ENCODE measurements around the gene NPIPB8.
"Not testable (repeated sequence)": the region's sequence is repeated elsewhere in the genome, so short reads cannot be mapped to it uniquely, and the experiment has no call there.

DNA sequence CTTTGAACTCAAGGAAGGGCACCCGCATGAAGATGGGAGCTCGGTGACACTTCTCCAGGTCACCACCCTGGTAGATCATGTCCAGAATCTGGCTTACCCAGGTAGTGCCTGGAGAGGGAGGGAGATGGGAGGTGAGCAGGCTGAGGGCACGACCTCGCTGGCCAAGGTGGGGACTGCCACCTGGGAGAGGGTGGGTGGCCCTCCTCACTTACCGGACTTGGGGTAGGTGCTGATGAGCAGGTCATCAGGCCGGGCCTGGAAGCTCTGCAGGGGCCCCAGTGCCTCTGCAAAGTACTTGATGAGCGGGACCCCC is 29.4 kb upstream of the NPIPB8 start:
- TF ChIP-seq, protein P1, sequence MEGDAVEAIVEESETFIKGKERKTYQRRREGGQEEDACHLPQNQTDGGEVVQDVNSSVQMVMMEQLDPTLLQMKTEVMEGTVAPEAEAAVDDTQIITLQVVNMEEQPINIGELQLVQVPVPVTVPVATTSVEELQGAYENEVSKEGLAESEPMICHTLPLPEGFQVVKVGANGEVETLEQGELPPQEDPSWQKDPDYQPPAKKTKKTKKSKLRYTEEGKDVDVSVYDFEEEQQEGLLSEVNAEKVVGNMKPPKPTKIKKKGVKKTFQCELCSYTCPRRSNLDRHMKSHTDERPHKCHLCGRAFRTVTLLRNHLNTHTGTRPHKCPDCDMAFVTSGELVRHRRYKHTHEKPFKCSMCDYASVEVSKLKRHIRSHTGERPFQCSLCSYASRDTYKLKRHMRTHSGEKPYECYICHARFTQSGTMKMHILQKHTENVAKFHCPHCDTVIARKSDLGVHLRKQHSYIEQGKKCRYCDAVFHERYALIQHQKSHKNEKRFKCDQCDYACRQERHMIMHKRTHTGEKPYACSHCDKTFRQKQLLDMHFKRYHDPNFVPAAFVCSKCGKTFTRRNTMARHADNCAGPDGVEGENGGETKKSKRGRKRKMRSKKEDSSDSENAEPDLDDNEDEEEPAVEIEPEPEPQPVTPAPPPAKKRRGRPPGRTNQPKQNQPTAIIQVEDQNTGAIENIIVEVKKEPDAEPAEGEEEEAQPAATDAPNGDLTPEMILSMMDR (conservative IDR thresholded peaks at IDR 0.05): not testable (repeated sequence)
- not testable (repeated sequence) for TF ChIP-seq EZH2 (IDR thresholded peaks at IDR 0.05; ENCODE audit: low read depth)

Data from PC-9 (cell line).